Activated effector memory CD4-positive, alpha-beta T cell treated with anti-CD3 and anti-CD28 coated beads, Interleukin-2, amount 50 U/mL, for 16 hours (primary cell): ENCODE results near the gene PTPRJ.
"Not testable (repeated sequence)": the region's sequence is repeated elsewhere in the genome, so short reads cannot be mapped to it uniquely, and the experiment has no call there.

Experiments used
- DNase-seq: peaks from one replicate; pipeline ENCODE4 v3.0.0-alpha.2; 2020

The PTPRJ gene

DNA sequence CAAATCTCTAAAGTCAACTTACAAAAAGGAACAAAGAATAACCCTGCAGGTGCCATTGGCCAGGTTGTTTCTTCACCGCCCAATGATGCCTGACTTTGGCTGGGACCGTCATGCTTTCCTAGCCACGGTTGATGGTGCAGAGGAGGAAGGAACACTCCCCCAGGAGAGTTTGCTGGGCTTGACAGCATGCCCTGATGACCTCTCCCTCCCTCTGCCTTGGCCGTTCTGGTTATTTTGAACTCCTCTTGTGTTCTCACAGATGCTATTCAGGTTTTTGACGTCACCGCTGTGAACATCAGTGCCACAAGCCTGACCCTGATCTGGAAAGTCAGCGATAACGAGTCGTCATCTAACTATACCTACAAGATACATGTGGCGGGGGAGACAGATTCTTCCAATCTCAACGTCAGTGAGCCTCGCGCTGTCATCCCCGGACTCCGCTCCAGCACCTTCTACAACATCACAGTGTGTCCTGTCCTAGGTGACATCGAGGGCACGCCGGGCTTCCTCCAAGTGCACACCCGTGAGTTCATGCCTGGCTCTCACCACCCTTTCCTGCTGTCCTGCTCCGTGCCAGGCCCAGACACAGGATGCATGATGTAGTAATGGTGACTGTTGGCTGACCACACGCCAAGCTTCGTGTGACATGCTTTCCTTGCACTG lies 147.3 kb downstream of the PTPRJ start:
- DNase-seq = no peak

DNA sequence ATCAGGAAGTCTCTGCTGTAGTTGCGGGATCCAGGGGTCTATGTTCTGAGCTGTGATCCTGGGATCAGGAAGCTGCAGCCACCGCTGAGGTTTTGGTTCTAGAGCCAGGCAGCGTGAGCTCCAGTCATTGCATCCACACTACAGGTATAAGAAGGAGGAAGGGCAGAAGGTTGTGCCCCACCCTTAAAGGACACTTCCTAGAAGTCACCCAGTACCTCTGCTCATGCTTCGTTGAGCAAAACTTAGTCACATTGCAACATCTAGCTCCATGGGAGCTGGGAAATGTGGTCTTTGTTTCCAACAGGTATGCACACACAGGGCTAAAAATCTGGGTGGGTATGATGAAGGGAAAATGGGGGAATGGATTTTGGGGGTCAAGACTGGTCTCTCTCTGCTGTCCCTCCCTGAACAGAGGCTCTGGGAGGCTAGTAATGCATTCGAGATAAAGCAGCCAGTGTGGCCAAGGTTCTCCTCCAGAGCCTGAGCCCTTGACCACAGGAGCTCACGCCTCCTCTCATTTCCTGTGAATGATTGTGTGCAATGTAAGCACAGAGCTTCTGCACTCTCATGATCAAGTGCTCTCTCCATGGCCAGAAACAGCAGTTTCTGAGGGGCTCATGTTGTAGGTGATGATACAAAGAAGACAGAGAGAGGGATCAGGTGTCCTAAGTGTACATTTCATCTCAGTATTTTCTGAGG lies 149.5 kb downstream of the PTPRJ start:
- no peak for DNase-seq

DNA sequence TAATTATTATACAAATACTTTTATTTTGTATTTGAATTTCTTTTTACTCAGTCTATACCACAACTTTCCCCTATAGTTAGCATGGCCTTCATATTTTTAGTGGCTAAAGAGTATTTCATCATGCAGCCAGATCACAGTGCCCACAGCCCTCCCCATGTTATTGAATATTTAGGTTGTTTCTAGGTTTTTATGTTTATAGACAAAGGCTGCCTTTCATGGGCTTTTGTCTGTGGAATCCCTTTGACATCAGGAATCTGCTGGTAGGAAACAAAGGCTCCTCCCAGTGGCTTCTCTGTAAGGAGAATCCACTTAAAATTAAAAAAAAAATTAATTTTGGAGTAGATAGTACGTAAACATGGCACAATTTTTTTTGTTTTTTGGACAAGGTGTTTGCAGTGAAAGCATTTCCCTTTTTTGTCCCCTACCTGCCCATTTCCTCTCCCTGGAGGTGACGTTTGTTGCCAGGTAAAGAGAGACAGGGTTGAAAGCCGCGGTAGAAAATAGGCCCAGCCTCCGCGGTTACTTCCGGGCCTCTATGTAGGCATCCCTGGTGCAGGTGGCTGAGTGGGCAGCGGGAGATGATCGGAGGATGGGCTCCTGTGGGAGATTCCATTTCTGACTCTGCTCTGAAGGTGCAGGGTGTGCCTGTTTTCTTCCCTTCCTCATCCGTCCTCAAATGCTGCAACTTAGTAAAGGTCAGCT lies 154.0 kb downstream of the PTPRJ start:
- DNase-seq = no peak

DNA sequence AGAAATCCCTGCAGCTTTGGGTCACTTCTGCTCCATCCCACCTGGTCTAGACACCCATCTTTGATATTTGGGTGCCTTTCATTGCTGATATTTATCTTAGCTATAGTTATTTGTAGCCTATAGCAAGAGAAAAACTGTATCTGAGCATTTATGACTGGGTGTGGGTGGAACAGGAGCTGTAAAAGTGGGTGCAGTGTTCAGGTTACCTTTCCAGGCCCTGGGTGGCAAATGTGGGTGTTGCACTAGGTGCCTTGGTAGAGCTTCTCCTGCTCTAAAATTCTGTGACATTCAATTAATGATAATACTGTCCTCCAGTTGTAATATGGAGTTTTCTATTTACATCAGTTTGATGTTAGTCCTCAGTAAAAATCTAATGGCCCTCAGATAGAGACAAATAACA lies 157.9 kb downstream of the PTPRJ start:
- no peak for DNase-seq

DNA sequence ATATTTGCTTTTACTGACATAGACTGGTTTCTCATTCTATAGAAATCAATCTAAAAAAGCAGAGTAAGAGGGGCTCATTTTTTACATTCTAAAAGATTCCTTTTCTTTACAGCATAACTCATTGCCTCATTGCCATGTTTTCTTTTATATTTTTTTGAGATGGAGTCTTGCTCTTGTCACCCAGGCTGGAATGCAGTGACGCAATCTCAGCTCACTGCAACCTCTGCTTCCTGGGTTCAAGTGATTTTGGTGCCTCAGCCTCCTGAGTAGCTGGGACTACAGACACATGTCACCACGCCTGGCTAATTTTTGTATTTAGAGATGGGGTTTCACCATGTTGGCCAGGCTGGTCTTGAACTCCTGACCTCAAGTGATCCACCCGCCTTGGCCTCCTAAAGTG lies 159.5 kb downstream of the PTPRJ start:
- not testable (repeated sequence) for DNase-seq

DNA sequence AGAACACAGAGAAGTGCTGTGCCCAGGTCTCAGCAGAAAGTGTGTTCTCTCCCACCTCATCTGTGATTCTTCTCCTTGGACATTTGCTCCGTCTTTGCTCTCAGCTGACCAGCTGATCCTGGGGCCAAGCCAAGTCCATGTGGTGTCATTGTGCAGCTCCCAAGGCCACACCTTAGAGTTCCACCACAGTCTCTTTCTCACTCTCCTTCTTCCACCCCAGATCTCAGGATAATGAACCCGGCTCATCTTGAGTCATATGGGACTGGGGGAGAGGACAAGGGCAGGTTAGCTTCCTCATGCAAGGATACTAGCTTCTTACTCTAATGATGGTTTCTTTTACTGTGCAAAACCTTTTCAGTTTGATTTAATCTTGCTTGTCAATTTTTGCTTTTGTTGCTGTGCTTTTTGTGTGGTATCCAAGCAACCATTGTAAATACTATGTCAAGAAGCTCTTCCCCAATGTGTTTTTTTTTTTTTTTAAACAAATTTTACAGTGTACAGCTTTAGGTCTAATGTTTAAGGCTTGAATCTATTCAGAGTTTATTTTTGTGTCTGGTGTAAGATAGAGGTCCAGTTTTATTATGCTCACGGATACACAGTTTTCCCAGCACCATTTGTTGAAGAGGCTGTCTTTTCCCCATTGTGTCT lies 161.2 kb downstream of the PTPRJ start:
- no peak for DNase-seq

DNA sequence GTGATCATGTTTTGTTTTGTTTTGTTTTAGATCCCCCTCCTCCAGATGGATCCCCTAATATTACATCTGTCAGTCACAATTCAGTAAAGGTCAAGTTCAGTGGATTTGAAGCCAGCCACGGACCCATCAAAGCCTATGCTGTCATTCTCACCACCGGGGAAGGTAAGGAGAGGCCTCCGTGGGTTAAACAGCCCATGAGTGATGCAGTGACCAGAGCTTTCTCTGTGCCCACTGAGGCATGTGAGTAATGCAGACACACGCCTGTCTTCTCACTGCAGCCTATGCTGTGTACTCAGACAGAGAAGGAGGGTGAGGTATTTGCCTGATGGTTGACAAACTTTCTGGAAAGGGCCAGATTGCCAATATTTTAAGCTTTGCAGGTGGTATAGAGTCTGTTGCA lies 162.5 kb downstream of the PTPRJ start:
- DNase-seq = no peak

DNA sequence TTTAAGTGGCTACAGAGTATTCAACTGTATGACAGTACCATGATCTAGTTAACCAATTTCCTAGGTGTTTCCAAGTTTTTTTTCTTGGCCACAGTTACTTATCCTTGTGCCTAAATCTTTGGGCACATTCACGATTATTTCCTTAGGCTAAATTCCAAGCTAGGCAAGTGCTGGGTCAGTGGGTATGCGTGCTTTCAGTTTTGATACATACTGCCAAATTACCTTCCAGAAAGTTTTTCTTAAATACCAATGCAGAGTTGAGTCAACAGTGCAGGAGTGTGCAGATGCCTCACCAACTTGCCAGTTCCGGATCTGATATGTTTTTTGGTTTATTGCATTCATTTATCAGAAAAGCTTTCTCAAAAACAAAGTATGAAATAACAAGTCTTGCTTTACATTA lies 168.4 kb downstream of the PTPRJ start:
- no peak for DNase-seq

DNA sequence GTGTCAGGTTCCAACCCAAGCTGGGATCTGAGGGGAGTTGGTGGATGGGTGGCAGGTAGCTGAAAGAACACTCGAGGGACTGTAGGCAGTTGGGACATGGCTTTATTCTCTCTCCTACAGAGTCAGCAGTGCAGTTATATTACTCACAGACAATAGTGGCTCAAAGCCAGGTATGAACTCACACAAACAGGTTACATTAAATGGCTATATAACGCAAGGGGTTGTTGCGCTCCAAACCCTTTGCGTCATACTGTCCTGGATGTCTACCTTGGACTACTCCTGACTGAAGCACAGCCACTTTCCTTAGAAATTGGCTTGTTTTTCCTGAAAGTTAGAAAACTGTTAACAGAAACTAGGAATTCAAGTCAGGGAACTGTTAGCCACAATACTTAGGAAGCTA lies 169.9 kb downstream of the PTPRJ start:
- DNase-seq = no peak

DNA sequence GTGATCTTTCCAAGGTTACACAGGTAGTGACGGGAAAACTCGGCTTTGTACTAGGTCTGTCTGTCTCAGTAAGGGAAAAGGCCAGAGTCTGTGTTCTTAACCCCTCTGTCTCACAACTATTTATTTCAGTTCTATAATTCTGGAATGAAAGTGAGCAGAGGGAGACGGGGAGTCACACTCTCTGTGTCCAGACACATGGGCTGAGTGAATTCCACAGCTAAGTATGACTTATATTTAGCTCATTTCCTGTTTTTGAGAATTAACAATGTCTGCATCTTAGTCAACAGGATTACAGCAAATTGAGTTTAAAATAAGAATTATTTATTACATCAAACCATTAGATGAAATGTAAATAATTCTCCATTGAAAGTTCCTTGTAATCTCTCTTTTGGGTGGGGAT lies 173.8 kb downstream of the PTPRJ start:
- no peak for DNase-seq

DNA sequence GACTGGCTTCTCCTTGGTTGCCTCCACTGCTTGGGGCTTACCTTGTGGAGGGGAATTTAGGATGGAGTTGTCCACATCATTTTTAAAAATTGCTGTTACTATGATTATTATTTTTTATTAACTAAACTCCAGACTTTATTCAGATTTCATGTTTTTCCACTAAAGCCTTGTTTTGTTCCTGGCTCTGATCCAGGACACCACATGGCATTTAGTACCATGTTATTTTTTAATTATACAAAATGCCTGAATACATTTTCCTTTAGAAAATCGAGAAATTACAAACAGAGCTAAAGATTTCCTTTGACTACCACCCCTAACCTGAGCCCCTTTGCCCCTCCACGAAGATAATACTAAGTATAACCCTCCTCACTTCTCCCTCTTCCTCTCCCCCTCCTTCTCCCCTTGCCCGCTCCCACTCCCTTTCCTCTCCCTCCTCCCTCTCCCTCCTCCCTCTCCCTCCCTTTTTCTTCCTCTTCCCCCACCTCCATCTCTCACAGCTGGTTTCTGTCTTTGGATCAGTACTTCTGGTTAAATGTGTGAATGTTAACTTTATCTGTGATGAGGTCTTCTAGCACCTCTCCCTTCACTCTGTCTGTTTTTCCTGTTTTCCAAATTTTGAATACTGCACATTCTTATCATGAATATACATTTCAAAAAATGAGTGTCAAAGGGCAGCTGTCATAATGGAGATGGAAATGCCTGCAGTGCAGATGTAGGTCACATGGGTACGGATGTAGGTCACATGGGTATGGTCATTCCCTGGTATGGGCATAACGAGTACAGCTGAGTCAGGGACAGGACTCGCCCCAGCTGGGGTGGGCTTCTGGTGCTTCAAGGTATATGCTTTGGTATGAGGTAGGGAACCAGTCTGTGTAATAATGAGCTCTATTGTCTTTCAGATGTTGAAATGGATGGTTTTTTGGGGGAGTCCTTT lies 181.9 kb downstream of the PTPRJ start:
- no peak for DNase-seq

DNA sequence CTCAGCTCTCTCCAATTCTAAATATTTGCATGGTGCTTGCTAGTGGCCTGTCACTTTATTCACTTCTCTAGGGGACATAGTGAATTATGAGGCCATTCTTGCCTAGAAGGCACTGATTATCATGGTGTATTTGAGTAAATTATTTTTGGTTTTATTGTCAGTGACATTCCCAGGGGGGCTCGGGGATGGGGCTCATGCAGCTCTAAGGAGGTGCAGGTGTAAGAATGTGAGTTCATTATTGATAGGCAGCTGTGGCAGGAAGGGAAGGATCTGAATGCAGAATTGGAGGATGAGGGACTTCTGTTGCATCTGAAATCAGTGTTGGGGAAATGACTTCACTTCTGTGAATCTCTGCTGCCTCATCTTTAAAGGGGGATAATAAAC lies 182.5 kb downstream of the PTPRJ start:
- no peak for DNase-seq

DNA sequence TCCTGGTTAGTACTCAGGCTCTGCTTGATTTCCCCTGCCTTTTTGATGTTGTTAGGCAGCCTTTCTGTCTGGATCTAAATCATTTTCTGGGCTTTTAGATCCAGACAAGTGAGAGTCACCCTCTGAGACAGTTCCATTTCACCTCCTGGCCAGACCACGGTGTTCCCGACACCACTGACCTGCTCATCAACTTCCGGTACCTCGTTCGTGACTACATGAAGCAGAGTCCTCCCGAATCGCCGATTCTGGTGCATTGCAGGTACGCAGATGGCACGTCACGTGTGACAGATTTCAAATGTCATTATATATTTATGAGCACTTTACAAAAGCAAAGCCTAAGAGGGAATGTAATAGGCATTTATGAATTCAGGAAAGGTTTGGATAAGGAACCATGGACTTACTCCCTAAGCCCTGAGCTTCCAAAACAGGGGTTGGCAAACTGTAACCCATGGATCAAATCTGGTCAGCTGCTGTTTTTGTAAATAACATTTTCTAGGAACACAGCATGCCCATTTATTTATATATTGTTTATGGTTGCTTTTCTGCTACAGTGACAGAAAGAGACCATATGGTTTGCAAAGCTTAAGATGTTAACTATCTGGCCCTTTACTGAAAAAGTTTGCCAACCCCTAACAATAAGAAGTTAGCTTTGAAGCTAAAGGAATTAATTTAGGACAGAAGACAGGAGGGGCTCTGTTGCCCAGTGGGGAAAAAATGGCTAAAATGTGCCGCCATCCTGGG lies 183.2 kb downstream of the PTPRJ start:
- DNase-seq = no peak

DNA sequence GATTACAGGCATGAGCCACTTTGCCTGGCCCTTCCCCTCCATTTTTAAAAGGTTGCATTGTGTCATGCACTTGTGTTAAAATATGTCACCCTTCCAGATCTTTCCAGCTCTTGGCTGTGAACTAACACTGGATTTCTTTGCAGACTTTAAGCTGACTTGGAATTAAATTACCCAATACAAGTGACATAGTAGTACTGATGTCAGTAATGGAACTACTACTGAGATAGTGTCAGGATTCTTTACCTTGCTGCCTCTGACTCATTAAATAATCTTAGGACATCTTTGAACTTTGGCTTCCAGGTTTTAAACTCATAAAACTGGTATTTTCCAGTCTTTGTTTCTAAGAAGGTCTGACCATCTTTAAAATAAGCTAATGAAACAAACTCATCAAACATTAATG lies 184.5 kb downstream of the PTPRJ start:
- DNase-seq = no peak

DNA sequence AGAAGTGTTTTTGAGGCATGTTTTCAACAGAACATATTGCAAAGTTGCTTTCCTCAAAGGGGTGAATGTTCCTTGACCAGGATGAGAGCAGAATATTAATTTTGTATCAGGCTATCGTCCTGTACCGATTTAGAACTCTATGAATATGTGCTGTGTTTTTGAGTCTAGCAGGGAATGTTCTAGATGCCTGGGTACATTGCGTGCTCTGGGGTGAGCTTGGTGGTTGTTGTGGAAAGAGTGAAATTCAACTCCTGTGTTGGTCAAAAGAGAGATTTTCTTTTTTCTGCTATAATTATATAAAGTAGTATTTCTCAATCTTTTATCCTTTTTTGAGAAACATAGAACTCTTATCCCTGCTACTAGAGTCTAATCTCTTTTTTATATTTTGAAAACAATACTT lies 185.1 kb downstream of the PTPRJ start:
- DNase-seq = no peak

DNA sequence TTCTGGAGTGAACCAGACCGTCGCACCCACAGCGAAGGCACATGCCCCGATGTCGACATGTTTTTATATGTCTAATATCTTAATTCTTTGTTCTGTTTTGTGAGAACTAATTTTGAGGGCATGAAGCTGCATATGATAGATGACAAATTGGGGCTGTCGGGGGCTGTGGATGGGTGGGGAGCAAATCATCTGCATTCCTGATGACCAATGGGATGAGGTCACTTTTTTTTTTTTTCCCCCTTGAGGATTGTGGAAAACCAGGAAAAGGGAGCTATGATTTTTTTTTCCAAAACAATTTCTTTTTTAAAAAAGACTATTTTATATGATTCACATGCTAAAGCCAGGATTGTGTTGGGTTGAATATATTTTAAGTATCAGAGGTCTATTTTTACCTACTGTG lies 187.0 kb downstream of the PTPRJ start:
- DNase-seq = no peak

DNA sequence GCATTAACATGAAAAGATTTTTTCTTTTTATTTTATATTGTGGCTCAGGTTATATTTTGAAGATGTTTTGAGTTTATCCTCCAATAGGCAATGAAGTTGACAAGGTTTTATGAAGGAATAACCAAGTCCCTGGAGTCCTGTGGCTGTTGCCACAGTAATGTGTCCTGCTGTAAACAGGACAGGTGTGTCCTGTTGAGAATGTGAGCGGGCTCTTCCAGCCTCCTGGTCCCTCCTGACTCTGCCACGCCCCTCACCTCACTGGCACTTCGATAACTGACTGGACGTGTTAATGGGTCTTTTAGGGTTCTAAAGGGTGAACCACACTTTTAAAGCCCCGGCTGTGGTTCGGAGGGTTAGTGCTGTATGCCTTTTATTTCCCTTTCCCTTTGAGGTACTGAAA lies 188.5 kb downstream of the PTPRJ start:
- no peak for DNase-seq

DNA sequence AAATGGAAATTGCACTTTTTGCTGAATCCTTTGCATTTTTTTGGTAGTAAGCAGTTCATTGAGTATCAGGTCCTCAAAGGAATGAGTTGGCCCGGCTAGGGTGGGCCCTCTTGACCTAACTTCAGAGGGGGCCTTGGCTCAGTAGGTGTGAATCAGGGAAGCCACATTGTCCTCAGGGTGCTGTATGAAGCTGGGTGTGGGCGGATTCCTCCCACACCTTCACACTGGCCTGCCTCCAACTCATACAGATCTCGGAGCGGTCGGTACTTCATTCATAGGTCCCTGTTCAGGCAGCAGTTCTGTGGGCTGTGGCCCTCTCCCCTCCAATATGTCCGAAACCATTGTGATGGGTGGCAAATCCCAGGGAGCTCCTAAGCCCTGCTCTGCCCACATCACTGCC lies 188.9 kb downstream of the PTPRJ start:
- DNase-seq = no peak

DNA sequence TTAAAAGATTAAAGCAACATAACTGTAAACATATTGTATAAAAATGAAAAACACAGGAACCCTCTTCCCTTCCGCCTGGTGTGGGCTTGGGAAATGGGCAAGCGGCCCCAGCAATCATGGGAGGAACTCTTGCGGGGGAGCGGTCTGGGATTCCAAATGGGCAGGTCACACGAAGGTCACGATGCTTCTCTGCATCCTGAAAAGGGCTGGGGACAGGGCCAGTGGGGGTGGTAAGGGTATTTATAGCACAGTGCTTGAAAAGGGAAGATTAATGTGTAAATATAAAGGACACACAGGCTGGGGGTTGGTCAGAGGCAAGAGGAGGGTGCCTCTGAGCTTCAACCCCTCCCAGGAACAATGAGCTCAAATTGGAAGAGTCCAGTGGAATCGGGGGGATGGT lies 189.4 kb downstream of the PTPRJ start:
- DNase-seq = no peak

DNA sequence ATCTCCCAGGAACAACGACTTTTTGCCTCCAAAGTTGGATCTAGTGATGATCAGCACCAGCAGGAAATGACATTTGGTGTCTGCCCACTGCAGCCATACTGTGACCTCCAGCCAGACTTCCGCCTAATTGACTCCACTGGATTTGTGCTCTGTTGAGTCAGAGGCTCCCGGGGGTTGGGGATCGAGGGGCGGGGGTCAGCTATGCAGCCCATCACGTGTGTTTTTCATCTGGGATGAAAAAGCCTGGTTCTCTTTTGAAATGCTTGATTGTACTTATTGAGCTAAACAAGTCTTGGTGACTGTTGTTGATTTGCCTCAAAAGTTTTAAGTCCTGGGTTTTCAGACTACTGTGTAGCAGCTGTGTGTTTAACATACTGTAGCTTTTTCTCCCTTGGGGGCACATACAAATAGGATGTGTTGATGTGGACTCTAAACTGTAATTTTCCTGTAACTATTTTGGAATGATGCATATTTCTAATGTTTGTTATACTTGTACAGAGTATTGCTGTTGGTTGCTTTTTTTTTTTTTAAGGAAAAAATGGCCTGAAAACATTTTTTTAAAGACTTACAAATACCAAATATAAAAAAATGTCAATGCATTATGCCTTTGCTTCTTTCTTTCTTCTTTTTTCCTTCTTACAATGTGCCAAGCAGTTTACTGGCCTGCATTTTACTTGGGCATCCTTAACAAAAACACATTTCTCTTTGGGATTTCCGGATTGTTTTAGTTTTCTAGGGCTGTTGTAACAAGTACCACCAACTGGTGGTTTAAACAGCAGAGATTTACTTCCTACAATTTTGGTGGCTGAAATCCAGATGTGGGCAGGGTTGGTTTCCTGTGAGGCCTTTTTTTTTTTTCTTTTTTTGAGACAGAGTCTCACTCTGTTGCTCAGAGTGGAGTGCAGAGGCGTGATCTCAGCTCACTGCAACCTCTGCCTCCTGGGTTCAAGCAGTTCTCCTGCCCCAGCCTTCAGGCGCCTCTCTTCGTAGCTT lies 190.2 kb downstream of the PTPRJ start:
- DNase-seq = no peak
